H1 (cell line): Measurements from ENCODE around the gene PDE4B. TPM values are rescaled to one million over a fixed set of nuclear protein-coding genes. Genes with fewer than 3 reads are reported as not detected.

Experiments
- CTCF ChIA-PET: fragments of 300-600 bp; sonication (Branson Sonifier 250); formaldehyde crosslinking; loops from one replicate; lab custom pipeline; 2021; ENCODE audit not compliant: partially characterized antibody; lab: Charles Lee
- POLR2A ChIA-PET: fragments of 300-600 bp; sonication (Branson Sonifier 250); formaldehyde crosslinking; loops from one replicate; lab custom pipeline; 2021; ENCODE audit warnings: inconsistent platforms; ENCODE audit not compliant: partially characterized antibody; lab: Charles Lee
- DNase-seq, 2 experiments: peaks; one replicate each; pipeline versions ENCODE4 v3.0.0 to v3.0.0-alpha.2; 2010 to 2022; ENCODE audit warnings: low spot score in 2 of 2, low read depth in 1 of 2, mixed read lengths in 1 of 2
- FAIRE-seq: peaks from 2 replicates; lab custom pipeline; 2011; peaks lifted over from hg19 to GRCh38; lab: Jason Lieb, UNC
- H2AFZ ChIP-seq: 2 replicates; pipeline ENCODE4 v1.8.1; 2012; ENCODE audit warnings: low read length, inconsistent platforms
- H2AK5ac ChIP-seq: 2 replicates; pipeline ENCODE4 v1.6.1; 2013; ENCODE audit warnings: low read depth, low read length
- H2BK120ac ChIP-seq: replicated peaks from 2 replicates; pipeline ENCODE3; 2013; ENCODE audit warnings: low read depth, low read length, inconsistent platforms
- H2BK12ac ChIP-seq: 2 replicates; pipeline ENCODE4 v1.6.1; 2013; ENCODE audit warnings: low read depth, low read length
- H2BK15ac ChIP-seq: 2 replicates; pipeline ENCODE4 v1.6.1; 2013; ENCODE audit warnings: low read length
- H2BK20ac ChIP-seq: 2 replicates; pipeline ENCODE4 v1.6.1; 2013; ENCODE audit warnings: low read length
- H2BK5ac ChIP-seq: 2 replicates; pipeline ENCODE4 v1.6.1; 2013; ENCODE audit warnings: low read depth, low read length
- H3K14ac ChIP-seq: 2 replicates; pipeline ENCODE4 v1.6.1; 2013; ENCODE audit warnings: inconsistent platforms; ENCODE audit not compliant: insufficient read length
- H3K18ac ChIP-seq: 2 replicates; pipeline ENCODE4 v1.6.1; 2013; ENCODE audit warnings: low read length; ENCODE audit errors: extremely low read depth
- H3K23ac ChIP-seq: 2 replicates; pipeline ENCODE4 v1.6.1; 2013; ENCODE audit warnings: inconsistent platforms; ENCODE audit not compliant: insufficient read length
- H3K23me2 ChIP-seq: 2 replicates; pipeline ENCODE4 v1.6.1; 2013; ENCODE audit warnings: low read depth, low read length
- H3K27ac ChIP-seq: 2 replicates; pipeline ENCODE4 v1.6.1; 2011; ENCODE audit warnings: low read depth, low read length, inconsistent platforms
- H3K27me3 ChIP-seq, 4 experiments: replicated peaks in 1 of 4; 1 replicate in 1 of 4; 2 replicates in 3 of 4; pipeline versions ENCODE4 v1.6.1 to v1.8.1; 2011 to 2013; ENCODE audit warnings: low read length in 3 of 4, mild to moderate bottlenecking in 3 of 4, inconsistent platforms in 2 of 4, mixed read lengths in 2 of 4, moderate library complexity in 1 of 4; ENCODE audit not compliant: control insufficient read depth in 3 of 4, insufficient read depth in 3 of 4; ENCODE audit errors: extremely low read depth in 1 of 4
- H3K36me3 ChIP-seq, 4 experiments: 2 replicates each; pipeline versions ENCODE4 v1.6.1 to v1.8.1; 2011 to 2013; ENCODE audit warnings: mild to moderate bottlenecking in 4 of 4, low read length in 3 of 4, moderate library complexity in 2 of 4, control low read depth in 1 of 4, inconsistent platforms in 1 of 4; ENCODE audit not compliant: insufficient read depth in 4 of 4, control insufficient read depth in 2 of 4
- H3K4ac ChIP-seq: replicated peaks from 2 replicates; pipeline ENCODE3; 2013; ENCODE audit warnings: low read length, low read depth, mixed read lengths, inconsistent platforms; ENCODE audit not compliant: insufficient read length
- H3K4me1 ChIP-seq, 4 experiments: replicated peaks in 1 of 4; 1 replicate in 1 of 4; 2 replicates in 3 of 4; pipeline versions ENCODE4 v1.6.1 to v1.8.1; 2011 to 2013; ENCODE audit warnings: low read length in 3 of 4, inconsistent platforms in 2 of 4, mixed read lengths in 1 of 4; ENCODE audit not compliant: insufficient read depth in 4 of 4, control insufficient read depth in 3 of 4
- H3K4me2 ChIP-seq, 2 experiments: 2 replicates each; pipeline versions ENCODE4 v1.6.1 to v1.8.1; 2011 to 2013; ENCODE audit warnings: low read depth in 2 of 2, low read length in 2 of 2, control low read depth in 1 of 2, inconsistent platforms in 1 of 2, mild to moderate bottlenecking in 1 of 2; ENCODE audit not compliant: insufficient read depth in 1 of 2
- H3K4me3 ChIP-seq, 4 experiments: fragments of 200-600, 300-600 bp in 1 of 4; sonication (generic), shearing (Covaris generic), sonication (Bioruptor Twin) in 1 of 4; 2 replicates each; pipeline versions ENCODE4 v1.5.1 to v1.8.1; 2011 to 2016; ENCODE audit warnings: low read length in 4 of 4, low read depth in 3 of 4, control low read depth in 2 of 4, inconsistent platforms in 2 of 4, mild to moderate bottlenecking in 2 of 4, mixed read lengths in 1 of 4, moderate library complexity in 1 of 4; ENCODE audit not compliant: insufficient read depth in 2 of 4; ENCODE audit errors: extremely low read depth in 1 of 4
- H3K56ac ChIP-seq: replicated peaks from 2 replicates; pipeline ENCODE3; 2013; ENCODE audit warnings: low read depth, mild to moderate bottlenecking, mixed read lengths, low read length, inconsistent platforms; ENCODE audit not compliant: insufficient read length
- H3K79me1 ChIP-seq: 2 replicates; pipeline ENCODE4 v1.6.1; 2013; ENCODE audit warnings: low read depth, low read length, control low read depth
- H3K79me2 ChIP-seq, 2 experiments: 2 replicates each; pipeline versions ENCODE4 v1.6.1 to v1.8.1; 2012 to 2013; ENCODE audit warnings: low read length in 2 of 2, mild to moderate bottlenecking in 2 of 2, inconsistent platforms in 1 of 2; ENCODE audit not compliant: insufficient read depth in 2 of 2, control insufficient read depth in 1 of 2
- H3K9ac ChIP-seq, 4 experiments: replicated peaks in 1 of 4; 1 replicate in 1 of 4; 2 replicates in 3 of 4; pipeline versions ENCODE4 v1.6.1 to v1.8.1; 2011 to 2013; ENCODE audit warnings: low read depth in 3 of 4, low read length in 3 of 4, control low read depth in 2 of 4, mild to moderate bottlenecking in 2 of 4, moderate library complexity in 2 of 4, inconsistent platforms in 1 of 4; ENCODE audit errors: extremely low read depth in 1 of 4
- H3K9me3 ChIP-seq, 2 experiments: 2 replicates each; pipeline versions ENCODE4 v1.6.1 to v1.8.1; 2012 to 2013; ENCODE audit warnings: mild to moderate bottlenecking in 2 of 2, moderate library complexity in 2 of 2, control low read depth in 1 of 2, inconsistent platforms in 1 of 2, low read depth in 1 of 2, low read length in 1 of 2, mixed read lengths in 1 of 2; ENCODE audit not compliant: insufficient read depth in 2 of 2
- H4K20me1 ChIP-seq, 2 experiments: replicated peaks in 1 of 2; 2 replicates each; pipeline versions ENCODE3 to v1.8.1; 2011 to 2013; ENCODE audit warnings: inconsistent platforms in 2 of 2, low read length in 2 of 2, mild to moderate bottlenecking in 1 of 2; ENCODE audit not compliant: insufficient read depth in 2 of 2, control insufficient read depth in 1 of 2
- H4K5ac ChIP-seq: 2 replicates; pipeline ENCODE4 v1.6.1; 2013; ENCODE audit warnings: low read length, low read depth, mixed read lengths, inconsistent platforms; ENCODE audit not compliant: insufficient read length
- H4K8ac ChIP-seq: 2 replicates; pipeline ENCODE4 v1.8.0; 2013; ENCODE audit warnings: mild to moderate bottlenecking, moderate library complexity, low read length, inconsistent platforms; ENCODE audit not compliant: insufficient read depth; ENCODE audit errors: extremely low read depth
- H4K91ac ChIP-seq: replicated peaks from 2 replicates; pipeline ENCODE3; 2013; ENCODE audit warnings: low read length, mixed read lengths, inconsistent platforms; ENCODE audit not compliant: insufficient read length
- BACH1 ChIP-seq: IDR thresholded peaks from 2 replicates; pipeline ENCODE4 v1.6.1; 2012; ENCODE audit warnings: low read length, improper control_type of control experiment
- CBX5 ChIP-seq: fragments of 300-800, 300-1000 bp; sonication (generic); IDR thresholded peaks from 2 replicates; pipeline ENCODE4 v1.7.1; 2016; ENCODE audit warnings: antibody characterized with exemption, low read length, low read depth
- CBX8 ChIP-seq: fragments of 300-800, 300-1000 bp; sonication (generic); IDR thresholded peaks from 2 replicates; pipeline ENCODE4 v1.7.1; 2016; ENCODE audit warnings: low read depth, low read length, borderline replicate concordance
- E2F6 ChIP-seq: IDR thresholded peaks from 2 replicates; pipeline ENCODE4 v1.6.1; 2012; ENCODE audit warnings: inconsistent platforms
- HDAC2 ChIP-seq, 2 experiments: fragments of 300-600 bp in 1 of 2; sonication (generic) in 1 of 2; IDR thresholded peaks; 2 replicates each; pipeline ENCODE4 v1.6.1; 2011 to 2012; ENCODE audit warnings: low read depth in 2 of 2, low read length in 2 of 2, mild to moderate bottlenecking in 2 of 2, moderate library complexity in 2 of 2, borderline replicate concordance in 1 of 2, inconsistent platforms in 1 of 2
- JUND ChIP-seq: IDR thresholded peaks from 2 replicates; pipeline ENCODE4 v1.6.1; 2011; ENCODE audit warnings: mild to moderate bottlenecking, improper control_type of control experiment, low read length
- POLR2AphosphoS5 ChIP-seq: IDR thresholded peaks from 2 replicates; pipeline ENCODE4 v1.6.1; 2011; ENCODE audit warnings: low read depth, low read length
- POU5F1 ChIP-seq: IDR thresholded peaks from 2 replicates; pipeline ENCODE4 v1.6.1; 2011; ENCODE audit warnings: low read depth, mild to moderate bottlenecking, low read length, moderate library complexity
- SP1 ChIP-seq: IDR thresholded peaks from 2 replicates; pipeline ENCODE4 v1.6.1; 2011; ENCODE audit warnings: low read depth, low read length
- TAF7 ChIP-seq: optimal IDR thresholded peaks from 2 replicates; pipeline ENCODE3; 2011; ENCODE audit warnings: low read depth, mild to moderate bottlenecking, inconsistent platforms, low read length, moderate library complexity, borderline replicate concordance
- WGBS, 2 experiments: shearing (Covaris generic) in 1 of 2; methylation state at CpG; one replicate each; pipeline versions ENCODE4 v1.1.6 to v1.1.7; 2013 to 2015; ENCODE audit warnings: low lambda C conversion rate in 2 of 2, mixed read lengths in 2 of 2, inconsistent platforms in 1 of 2, low coverage in 1 of 2, missing lambda C conversion rate in 1 of 2; ENCODE audit not compliant: insufficient replicate concordance in 2 of 2, insufficient coverage in 1 of 2, insufficient read length in 1 of 2; ENCODE audit errors: extremely low coverage in 1 of 2, missing lambda C conversion rate in 1 of 2; 5-methylcytosine and 5-hydroxymethylcytosine counted together
- polyA plus RNA-seq, 7 experiments: library from polyadenylated mRNA; depleted of rRNA in 3 of 7; stranded (reverse) in 5 of 7; unstranded in 2 of 7; fragments of >200 nt in 5 of 7; fragments of 200-250 nt in 2 of 7; gene quantifications; 1 replicate in 5 of 7; 2 replicates in 1 of 7; 4 replicates in 1 of 7; pipeline versions ENCODE4 v1.2.1 to v1.2.3, GENCODE V29; 2011 to 2013; ENCODE audit warnings: missing spikeins in 2 of 7, mixed read lengths in 2 of 7
- total RNA-seq: library from RNA; stranded (reverse); fragmentation: NEBNext Ultra II Directional; extraction: Animal tissue kit (Norgen Biotek cat#: 25700); gene quantifications from 2 replicates; pipeline ENCODE4 v1.2.1, GENCODE V29; 2021

The PDE4B gene
- total and polyA plus RNA-seq, 2 of the 8 experiments (the other 6 are each of a cell fraction or from before 2014, with no cell fraction given), result 5.0 to 15.1 TPM

GRCh38 chr1:66331658-66332547 is 539.2 kb downstream of the PDE4B start:
- peaks cover 2 to 25% (median 11%) of the 10 kb centered on the region in 4 experiments; a peak in 5 of 7 replicates for H3K4me1 ChIP-seq
- TF ChIP-seq TAF7 (no peak), BACH1 (no peak), SP1 (peak; percentile 90), HDAC2 (IDR thresholded peaks at IDR 0.05; ENCODE audit: borderline replicate concordance in 1 of 2, low read depth in 2 of 2, low read length in 2 of 2) (no peak), POLR2AphosphoS5 (peak; percentile 56; the same call in 1 of the 2 replicates), JUND (0 out of 2 replicates have a peak, but pooled peaks have one; percentile 22), POU5F1 (no peak), E2F6 (peak; percentile 86), CBX8 (no peak), CBX5 (no peak)

More at GRCh38 chr1:66331658-66332547, 539.2 kb downstream of the PDE4B start:
- Histone ChIP-seq H3K79me1 (no peaks in the 10 kb centered on the region; the same call in 1 of the 2 replicates), H3K18ac (peak overlapping the region; percentile 2), H2BK5ac (no peak overlapping the region; the same call in 1 of the 2 replicates), H3K27me3 (peaks cover 0 to 1% (median 0%) of the 10 kb centered on the region in 4 experiments; a peak in 2 of 7 replicates), H3K36me3 (no peaks in the 10 kb centered on the region), H4K5ac (no peak overlapping the region), H3K79me2 (peaks cover 0 to 19% of the 10 kb centered on the region in 2 experiments; a peak in 3 of 4 replicates), H3K4me3 (peak overlapping the region; percentile 38 to 56 (median 47)), H2BK15ac (no peak overlapping the region), H3K9me3 (no peaks in the 10 kb centered on the region), H4K20me1 (no peaks in the 10 kb centered on the region), H3K4ac (no peak overlapping the region), H4K8ac (no peak overlapping the region), H3K23me2 (peaks cover 3% of the 10 kb centered on the region; the same call in 1 of the 2 replicates), H2BK20ac (no peak overlapping the region), H2AFZ (peak overlapping the region; percentile 63), H3K27ac (no peak overlapping the region), H3K14ac (no peak overlapping the region), H3K56ac (no peak overlapping the region), H2AK5ac (no peak overlapping the region), H3K23ac (no peak overlapping the region), H3K4me2 (peak overlapping the region; percentile 69 to 88), H3K9ac (peak overlapping the region in 1 of 4 experiments; percentile 6; a peak in 2 of 7 replicates), H2BK120ac (no peak overlapping the region), H2BK12ac (no peak overlapping the region), H4K91ac (no peak overlapping the region)
- 14% methylated on average over 16 of the region's 18 CpGs; no CpG with 5 or more reads in 1 of the 2 experiments for WGBS, 2 experiments
- FAIRE-seq (no peak), DNase-seq (peak in 1 of 2 experiments; percentile 64)
- CTCF ChIA-PET, result interaction anchor here (0.7 to 1.4 kb wide), 10 partner anchors 15 to 108 kb away, joined by 3 to 4 read pairs (median 3); no protein-coding TSS in a partner anchor
- POLR2A ChIA-PET, result interaction anchor here (1.2 kb wide), 2 partner anchors 10 to 19 kb away, joined by 4 to 5 read pairs; no protein-coding TSS in a partner anchor
